ENCODE results near the gene CHODL.

Gene CHODL

DNA sequence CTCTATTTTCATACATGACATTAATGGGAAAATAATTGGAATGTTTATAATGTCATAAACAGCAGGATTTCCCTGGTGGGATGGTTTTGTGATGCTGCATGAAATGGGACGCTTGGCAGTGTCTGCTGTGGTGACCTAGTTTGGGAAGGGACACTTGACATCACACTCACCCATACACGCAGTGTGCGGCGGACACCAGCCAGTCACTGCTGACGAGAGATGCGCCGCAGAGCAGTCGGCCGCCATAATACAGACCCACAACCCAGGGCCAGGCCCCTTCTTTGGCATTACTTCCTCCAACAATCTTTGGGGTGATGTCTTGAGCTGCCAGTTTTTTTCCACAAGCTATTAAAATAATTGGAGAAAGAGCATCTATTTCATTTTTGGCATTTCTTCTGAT is 49.5 kb downstream of the CHODL start:
- no peak for DNase-seq

DNA sequence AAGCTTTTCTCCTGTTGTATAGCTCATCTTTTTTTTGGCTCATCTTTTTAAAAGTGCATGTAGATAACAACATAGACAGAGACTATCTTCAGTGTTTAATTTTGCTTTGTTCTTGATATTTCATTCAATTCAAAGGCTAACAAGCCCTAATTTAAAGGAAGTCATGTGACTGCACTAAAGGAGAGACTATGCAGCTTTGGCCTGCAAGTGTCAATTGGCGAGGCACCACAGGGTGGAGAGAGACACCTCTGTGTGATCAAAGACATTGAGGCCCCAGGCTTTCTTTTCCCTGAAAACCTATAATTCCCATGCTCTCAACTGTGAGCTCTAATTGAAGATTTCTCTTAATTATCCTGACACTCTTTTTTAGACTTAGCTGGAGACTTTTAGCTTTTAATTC is 53.6 kb downstream of the CHODL start:
- no peak for DNase-seq

All from left hindlimb (tissue), 1 donor.